GM10266 (cell line): Measurements from ENCODE around the gene DNER.

Experiments used
- DNase-seq: peaks from one replicate; pipeline ENCODE4 v3.0.0; 2012; ENCODE audit errors: extremely low spot score
- TF ChIP-seq, protein P1 (sequence below): IDR thresholded peaks from 2 replicates; pipeline ENCODE4 v1.5.1; 2012; ENCODE audit warnings: mild to moderate bottlenecking, low read depth; ENCODE audit not compliant: control insufficient read depth, insufficient read depth; ENCODE audit errors: missing control alignments

The DNER gene

DNA sequence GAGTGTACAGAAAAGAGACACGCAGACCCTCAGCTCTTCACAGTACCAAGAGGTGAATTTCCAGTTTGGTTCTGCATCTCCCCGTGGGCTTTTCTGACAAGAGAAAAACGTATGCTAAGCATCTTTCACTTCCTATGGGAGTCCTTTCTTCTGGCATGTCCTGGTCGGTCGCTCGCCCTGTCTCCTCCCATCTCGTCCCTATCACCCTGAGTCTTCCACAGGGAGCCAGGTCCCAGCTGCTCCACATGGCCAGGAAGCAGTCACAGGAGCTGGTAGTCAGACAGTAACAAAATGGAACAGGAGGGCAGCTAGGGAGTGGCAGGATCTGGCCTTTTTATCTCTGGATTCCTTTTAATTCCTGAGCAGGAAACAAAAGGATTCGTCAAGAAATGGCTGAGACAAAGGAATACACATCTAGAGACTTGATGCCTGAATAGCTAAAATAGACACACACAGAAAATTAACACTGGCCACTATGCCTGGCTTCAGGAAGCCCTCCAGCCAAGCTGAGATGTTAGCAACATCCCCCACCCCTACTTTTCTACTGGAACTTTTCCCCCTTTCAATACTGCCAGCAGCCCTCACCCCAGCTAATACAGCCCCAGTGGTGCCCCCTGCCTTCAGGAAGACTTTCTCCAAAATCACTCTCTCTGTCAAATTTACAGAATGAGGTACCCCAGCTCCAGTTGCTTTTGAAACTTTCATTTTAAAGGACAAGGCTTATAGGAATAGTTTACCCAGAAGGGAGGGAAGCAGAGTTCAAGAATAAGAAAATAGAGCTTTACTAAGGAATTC lies 136.1 kb downstream of the DNER start:
- TF ChIP-seq, protein P1, sequence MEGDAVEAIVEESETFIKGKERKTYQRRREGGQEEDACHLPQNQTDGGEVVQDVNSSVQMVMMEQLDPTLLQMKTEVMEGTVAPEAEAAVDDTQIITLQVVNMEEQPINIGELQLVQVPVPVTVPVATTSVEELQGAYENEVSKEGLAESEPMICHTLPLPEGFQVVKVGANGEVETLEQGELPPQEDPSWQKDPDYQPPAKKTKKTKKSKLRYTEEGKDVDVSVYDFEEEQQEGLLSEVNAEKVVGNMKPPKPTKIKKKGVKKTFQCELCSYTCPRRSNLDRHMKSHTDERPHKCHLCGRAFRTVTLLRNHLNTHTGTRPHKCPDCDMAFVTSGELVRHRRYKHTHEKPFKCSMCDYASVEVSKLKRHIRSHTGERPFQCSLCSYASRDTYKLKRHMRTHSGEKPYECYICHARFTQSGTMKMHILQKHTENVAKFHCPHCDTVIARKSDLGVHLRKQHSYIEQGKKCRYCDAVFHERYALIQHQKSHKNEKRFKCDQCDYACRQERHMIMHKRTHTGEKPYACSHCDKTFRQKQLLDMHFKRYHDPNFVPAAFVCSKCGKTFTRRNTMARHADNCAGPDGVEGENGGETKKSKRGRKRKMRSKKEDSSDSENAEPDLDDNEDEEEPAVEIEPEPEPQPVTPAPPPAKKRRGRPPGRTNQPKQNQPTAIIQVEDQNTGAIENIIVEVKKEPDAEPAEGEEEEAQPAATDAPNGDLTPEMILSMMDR: no peak
- DNase-seq: no peak

DNA sequence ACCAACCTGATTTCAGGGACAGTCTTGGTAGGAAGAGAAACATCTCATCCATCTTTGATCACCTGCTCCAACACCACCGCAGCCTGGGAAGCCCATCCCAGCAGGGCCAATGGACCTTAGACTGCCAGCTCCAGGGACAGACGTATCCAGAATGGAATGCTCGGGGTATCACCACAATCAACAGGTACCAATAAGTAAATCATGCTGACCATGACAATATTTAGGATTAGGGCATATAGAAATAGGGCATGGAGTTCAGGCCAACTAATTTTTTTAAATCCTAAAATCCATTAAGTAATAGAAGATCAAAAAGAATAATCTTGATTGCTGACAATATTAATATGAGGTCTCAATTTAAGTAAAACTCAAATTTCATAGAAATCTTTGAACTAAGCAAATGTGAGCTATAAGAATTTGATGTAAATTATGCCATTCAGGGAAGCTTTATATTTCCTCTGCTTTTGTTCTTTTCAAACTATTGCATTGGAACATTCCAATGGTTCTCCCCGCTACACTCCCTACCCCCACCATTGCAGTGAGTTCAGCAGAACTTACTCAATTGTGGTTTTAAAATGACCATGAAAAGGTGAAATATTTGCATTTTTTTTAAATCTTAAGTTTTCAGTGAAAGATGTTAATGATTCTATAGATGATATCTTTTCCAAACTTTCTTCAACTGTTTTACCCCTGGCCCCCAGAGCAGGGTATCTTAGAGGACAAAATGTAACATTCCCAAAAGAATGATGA lies 138.6 kb downstream of the DNER start:
- TF ChIP-seq, protein P1: no peak
- DNase-seq: no peak

DNA sequence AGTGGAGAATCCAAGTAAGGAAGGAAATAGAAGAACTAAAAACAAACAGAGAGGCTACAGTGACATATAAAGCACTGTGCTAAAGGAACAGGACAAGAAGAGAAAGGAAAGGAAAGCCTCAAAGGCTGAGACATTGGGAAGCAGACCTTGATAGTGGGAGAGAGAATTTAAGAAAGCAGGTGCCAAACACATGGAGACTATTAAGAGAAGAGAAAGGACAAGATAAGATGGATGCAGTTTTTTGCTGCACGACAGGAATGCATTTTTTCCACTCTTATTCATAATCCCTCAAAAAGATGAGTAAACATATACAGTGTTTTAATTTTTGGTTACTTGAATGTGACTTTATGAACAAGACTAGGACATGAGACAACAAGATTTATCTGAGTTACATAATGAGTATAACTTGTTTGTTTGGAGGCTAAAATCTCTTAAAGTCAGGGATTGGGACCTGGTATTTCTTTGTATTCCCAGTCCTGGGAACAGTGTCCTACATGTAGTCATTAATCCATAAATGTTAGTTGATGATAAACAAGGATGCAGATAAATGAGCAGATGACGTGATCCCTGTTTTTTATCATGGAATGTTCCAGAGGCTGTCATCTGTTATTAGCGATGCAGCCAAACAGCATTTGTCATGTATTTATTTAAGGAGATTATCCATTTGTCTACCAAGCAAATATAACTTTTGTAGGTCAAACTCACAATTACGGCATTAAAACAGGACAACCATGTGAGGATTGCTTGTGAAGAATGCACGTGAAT lies 141.7 kb downstream of the DNER start:
- TF ChIP-seq, protein P1: no peak
- no peak for DNase-seq

DNA sequence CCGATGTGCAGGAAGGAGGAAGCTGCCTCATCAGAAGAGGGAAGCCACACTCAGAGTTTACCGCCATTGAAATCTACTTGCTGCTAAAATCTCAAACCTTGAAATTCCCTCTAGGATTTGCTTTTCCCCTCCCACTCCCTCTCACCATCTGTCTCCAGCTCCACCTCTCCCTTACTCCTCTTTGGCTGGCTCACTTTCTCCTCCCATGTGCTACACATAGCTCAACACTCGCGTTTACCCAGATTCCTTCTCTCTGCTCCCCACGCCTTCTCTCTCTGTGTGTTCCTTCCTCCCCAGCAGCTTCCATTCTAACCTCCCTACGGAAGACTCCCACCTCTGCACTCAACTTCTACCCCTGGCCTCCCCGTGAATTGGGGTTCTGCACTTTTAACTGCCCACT lies 143.1 kb downstream of the DNER start:
- TF ChIP-seq, protein P1: no peak
- DNase-seq: no peak

DNA sequence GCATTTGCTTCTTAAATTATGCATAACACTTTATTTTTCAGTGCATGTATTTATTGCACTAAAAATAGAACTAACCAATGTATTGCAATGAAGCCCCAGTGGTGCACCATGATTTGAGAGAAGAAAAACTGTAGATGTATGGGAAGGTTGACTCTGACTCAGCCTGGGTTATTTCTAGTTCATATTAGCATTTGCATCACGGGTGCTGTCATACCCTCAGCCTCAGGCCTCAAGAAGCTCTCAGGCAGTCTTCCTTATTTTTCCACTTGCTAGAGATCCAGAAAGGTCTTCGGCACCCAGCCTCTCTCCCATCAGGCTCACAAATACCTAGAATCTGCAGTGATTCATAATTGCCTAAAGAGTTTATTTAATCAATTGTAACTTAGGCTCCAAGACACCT lies 148.0 kb downstream of the DNER start:
- TF ChIP-seq, protein P1: no peak
- DNase-seq: no peak

DNA sequence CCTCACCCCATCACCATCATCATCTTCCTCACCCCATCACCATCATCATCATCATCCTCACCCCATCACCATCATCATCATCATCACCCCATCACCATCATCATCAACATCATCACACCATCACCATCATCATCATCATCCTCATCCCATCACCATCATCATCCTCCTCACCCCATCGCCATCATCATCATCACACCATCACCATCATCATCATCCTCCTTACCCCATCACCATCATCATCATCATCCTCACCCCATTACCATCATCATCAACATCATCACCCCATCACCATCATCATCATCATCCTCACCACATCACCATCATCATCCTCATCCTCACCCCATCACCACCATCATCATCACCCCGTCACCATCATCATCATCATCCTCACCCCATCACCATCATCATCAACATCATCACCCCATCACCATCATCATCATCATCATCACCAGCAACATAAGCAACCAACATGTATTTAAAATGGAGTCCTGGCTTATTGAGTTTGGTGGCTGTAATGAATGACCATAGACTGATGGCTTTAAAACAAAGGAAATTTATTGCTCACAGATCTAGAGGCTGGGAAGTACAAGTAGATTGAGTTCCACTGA lies 150.0 kb downstream of the DNER start:
- no peak for DNase-seq
- TF ChIP-seq, protein P1: no peak
